HG02885 (cell line): Measurements from ENCODE around the gene SMOC2.

Source experiments
- ATAC-seq: cut with Tn5 transposase; IDR thresholded peaks from one replicate; pipeline ENCODE4 v1.9.1; 2021; ENCODE audit warnings: mild to moderate bottlenecking; ENCODE audit not compliant: unreplicated experiment, poor library complexity

The SMOC2 gene

GRCh38 chr6:168636147-168637004 lies 195.4 kb downstream of the SMOC2 start:
- no peak for ATAC-seq

- ATAC-seq, result no peak
Observed at GRCh38 chr6:168637834-168638233, 196.8 kb downstream of the SMOC2 start.

- ATAC-seq, result no peak
Observed at GRCh38 chr6:168638468-168639271, 197.7 kb downstream of the SMOC2 start.

- ATAC-seq, result no peak
Observed at GRCh38 chr6:168640181-168640580, 199.2 kb downstream of the SMOC2 start.

GRCh38 chr6:168640768-168641167 lies 199.8 kb downstream of the SMOC2 start:
- no peak for ATAC-seq

GRCh38 chr6:168641446-168641845 lies 200.5 kb downstream of the SMOC2 start:
- no peak for ATAC-seq

GRCh38 chr6:168643401-168643800 lies 202.4 kb downstream of the SMOC2 start:
- ATAC-seq, result no peak

GRCh38 chr6:168645326-168645725 lies 204.3 kb downstream of the SMOC2 start:
- ATAC-seq, result no peak

GRCh38 chr6:168647271-168647670 lies 206.3 kb downstream of the SMOC2 start:
- no peak for ATAC-seq

- ATAC-seq, result no peak
Observed at GRCh38 chr6:168648240-168649125, 207.5 kb downstream of the SMOC2 start.

- ATAC-seq, result no peak
Observed at GRCh38 chr6:168649209-168649608, 208.2 kb downstream of the SMOC2 start.

GRCh38 chr6:168650671-168651111 lies 209.7 kb downstream of the SMOC2 start:
- ATAC-seq, result no peak

GRCh38 chr6:168655462-168656152 lies 214.6 kb downstream of the SMOC2 start:
- ATAC-seq, result no peak

GRCh38 chr6:168658059-168658458 lies 217.1 kb downstream of the SMOC2 start:
- no peak for ATAC-seq

GRCh38 chr6:168660400-168660945 lies 219.5 kb downstream of the SMOC2 start:
- no peak for ATAC-seq

GRCh38 chr6:168662301-168662936 lies 221.4 kb downstream of the SMOC2 start:
- ATAC-seq, result no peak

GRCh38 chr6:168663041-168663440 lies 222.1 kb downstream of the SMOC2 start:
- ATAC-seq, result no peak

- ATAC-seq, result no peak
Observed at GRCh38 chr6:168664956-168665355, 224.0 kb downstream of the SMOC2 start.

- ATAC-seq, result no peak
Observed at GRCh38 chr6:168666170-168666569, 225.2 kb downstream of the SMOC2 start.
